Stimulated activated CD8-positive, alpha-beta memory T cell treated with anti-CD3 and anti-CD28 coated beads, Interleukin-7, amount 100 ng/mL, for 24 hours (primary cell): ENCODE results near the gene GMNN.
"Not testable (repeated sequence)": the region's sequence is repeated elsewhere in the genome, so short reads cannot be mapped to it uniquely, and the experiment has no call there.

Experiments
- DNase-seq: peaks from one replicate; pipeline ENCODE4 v3.0.0-alpha.2; 2020; ENCODE audit warnings: low read depth

The GMNN gene

DNA sequence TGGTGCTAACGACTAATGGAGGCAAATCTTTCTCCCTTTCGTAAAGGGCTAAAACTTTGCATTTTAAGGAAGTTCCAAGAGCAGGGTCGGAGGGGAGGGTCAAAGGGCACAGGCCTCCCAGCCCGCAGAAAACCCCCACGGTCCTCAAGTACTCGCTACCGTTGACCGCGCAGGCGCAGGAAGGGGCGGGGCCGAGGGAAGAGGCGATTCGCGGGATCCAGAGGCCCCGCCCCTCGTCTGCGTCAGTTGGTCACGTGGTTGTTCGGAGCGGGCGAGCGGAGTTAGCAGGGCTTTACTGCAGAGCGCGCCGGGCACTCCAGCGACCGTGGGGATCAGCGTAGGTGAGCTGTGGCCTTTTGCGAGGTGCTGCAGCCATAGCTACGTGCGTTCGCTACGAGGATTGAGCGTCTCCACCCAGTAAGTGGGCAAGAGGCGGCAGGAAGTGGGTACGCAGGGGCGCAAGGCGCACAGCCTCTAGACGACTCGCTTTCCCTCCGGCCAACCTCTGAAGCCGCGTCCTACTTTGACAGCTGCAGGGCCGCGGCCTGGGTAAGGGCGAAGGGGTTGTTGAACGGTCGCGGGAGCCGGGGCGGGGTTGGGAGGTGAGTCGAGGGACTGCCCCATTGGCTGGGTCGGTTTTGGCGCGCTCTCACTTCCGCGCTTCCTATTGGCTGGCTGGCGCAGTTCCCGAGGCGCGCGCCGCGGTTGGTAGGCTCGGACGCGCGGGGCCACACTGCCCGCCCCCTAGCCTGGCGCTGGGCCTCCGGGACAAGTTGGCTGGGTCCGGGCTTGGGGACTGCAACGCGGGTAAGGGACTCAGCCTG is at the start of gene GMNN:
Gene GMNN, plus strand, starts transcription at position 242 of the 824 bp plus-strand sequence. CDS start 2,310 bp downstream, outside the sequence.
- peak; percentile 98 for DNase-seq

DNA sequence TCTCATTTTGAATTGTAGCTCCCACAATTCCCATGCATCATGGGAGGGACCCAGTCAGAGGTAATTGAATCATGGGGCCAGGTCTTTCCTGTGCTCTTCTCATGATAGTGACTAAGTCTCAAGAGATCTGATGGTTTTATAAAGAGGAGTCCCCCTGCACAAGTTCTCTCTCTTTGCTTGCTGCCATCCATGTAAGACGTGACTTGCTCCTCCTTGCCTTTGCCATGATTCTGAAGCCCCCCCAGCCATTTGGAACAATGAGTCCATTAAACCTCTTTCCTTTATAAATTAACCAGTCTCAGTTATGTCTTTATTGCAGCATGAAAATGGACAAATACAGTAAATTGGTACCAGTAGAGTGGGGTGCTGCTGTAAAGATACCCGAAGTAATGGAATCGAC is 44.1 kb upstream of the GMNN start:
- not testable (repeated sequence) for DNase-seq

DNA sequence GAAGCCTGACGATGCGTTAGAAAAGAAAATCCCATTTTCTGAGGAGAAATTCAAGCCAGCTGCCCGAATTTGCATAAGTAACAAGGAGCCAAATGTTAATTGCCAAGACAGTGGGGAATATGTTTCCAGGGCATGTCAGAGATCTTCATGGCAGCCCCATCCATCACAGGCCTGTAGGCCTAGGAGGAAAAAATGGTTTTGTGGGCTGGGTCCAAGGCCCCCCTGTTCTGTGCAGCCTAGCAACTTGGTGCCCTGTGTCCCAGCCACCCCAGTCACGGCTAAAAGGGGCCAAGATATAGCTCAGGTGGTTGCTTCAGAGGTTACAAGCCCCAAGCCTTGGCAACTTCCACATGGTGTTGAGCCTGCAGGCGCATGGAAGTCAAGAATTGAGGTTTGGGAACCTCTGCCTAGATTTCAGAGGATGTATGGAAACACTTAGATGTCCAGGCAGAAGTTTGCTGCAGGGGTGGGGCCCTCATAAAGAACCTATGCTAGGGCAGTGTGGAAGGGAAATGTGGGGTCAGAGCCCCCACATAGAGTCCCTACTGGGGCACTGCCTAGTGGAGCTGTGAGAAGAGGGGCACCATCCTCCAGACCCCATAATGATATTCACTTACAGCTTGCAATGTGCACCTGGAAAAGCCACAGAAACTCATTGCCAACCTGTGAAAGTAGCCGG is 43.1 kb upstream of the GMNN start:
- DNase-seq, result not testable (repeated sequence)

DNA sequence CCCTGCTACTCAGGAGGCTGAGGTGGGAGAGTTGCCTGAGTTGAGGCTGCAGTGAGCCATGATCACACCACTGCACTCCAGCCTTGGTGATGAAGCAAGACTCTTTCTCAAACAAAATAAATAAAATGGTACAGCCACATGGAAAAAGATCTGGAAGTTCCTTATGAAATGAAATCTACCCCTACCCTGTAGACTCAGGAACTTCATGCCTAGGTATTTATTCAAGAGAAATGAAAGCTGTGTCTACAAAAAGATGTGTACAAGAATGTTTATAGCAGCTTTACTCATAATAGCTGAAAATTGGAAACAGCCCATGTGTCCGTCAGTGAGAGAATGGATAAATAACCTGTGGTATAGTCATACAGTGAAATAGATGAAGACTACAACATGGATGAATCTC is 40.6 kb upstream of the GMNN start:
- DNase-seq, result no peak

DNA sequence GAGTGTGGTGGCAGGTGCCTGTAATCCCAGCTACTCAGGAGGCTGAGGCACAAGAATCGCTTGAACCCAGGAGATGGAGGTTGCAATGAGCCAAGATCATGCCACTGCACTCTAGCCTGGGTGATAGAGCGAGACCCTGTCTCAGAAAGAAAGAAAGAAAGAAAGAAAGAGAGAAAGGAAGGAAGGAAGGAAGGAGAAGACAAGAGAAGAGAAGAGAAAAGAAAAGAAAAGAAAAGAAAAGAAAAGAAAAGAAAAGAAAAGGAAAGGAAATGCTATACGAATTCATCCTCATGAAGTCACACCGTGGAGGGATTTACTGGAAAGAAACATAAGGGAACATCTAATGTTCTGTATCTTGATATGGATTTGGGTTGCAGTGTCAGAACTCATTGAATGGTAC is 40.0 kb upstream of the GMNN start:
- not testable (repeated sequence) for DNase-seq

DNA sequence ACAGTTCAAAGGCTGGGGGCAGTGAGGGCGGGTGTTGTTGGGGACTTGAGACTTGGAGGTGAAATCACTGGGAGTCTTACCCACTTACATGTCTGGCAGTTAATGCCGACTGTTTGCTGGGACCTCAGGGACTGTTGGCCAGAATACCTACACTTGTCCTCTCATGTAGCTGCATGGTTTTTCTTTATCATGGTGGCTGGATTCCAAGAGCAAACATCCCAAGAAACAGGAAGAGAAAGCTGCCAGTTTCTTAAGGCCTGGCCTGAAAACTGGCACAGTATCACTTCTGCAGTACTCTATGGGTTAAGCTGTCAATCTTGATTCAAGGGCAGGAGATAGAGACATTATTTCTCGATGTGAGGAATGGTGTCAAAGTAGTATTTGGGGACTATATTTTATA is 36.0 kb upstream of the GMNN start:
- DNase-seq, result no peak

DNA sequence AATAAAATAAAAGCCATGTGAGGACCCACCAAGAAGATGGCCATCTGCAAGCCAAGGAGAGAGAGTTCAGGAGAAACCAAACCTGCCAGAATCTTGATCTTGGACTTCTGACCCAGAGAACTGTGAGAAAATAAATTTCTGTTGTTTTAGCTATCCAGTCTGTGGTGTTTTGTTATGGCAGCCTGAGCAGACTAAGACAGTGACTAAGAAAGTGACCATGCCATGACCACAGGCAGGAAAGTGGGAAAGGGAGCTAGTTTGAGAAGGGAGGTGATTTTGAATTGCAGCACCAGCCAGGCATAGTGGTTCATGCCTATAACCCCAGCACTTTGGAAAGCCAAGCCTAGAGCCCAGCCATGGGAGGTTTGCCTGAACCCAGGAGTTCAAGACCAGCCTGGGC is 33.9 kb upstream of the GMNN start:
- no peak for DNase-seq

DNA sequence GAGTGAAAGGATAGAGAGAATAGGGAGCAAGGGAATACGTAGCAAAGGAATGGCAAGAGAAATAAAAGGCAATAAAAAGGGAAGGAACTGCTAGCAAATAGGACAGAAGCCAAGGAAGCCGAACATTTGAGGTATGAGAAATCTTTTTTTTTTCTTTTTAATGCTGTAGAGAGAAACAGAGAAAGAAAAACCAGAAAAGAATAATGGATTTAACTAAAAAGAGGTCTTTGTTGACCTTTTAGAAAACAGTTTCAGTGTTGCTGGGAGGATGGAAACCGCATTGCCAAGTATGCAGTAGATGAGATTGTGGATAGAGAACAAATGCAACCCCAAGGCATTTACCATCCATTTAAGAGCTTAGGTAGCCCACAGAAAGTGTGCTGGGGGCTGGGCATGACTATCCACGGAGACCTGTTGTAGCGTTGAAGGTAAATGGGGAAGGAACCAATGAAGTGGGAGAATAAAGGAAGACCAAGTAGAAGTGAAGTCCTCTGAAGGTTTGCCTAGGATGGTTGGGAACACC is 32.5 kb upstream of the GMNN start:
- DNase-seq, result no peak

DNA sequence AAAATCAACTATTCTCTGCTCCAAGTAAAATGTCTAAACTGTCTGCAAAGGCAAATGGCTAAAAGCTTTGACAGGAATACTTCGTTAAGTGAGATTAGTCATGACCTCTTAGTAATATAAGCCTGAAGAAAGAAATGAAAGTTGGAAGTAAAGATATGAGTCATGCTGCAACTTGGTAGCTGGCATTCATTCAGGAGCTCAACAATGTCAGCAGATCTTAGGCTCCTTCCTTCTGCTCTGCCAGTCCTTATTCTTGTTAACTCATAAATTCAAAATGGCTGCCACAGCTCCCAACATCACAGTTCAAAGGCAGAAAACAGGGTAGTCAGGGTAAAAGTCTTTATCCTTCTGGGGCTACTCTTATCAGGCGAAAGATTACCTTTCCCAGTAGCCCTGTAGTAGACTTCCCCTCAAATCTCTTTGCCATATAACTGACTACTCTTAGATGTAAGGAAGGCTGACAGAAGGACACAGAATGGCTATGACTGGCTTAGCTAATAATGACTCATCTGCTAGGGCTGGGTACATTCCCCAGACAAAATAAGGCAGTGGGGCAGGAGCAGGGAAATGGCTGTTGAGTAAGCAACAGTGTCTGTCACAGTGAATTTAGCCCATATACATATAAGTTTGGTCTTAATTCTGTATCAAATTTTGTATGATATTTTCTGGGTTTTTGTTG is 31.3 kb upstream of the GMNN start:
- DNase-seq, result no peak

DNA sequence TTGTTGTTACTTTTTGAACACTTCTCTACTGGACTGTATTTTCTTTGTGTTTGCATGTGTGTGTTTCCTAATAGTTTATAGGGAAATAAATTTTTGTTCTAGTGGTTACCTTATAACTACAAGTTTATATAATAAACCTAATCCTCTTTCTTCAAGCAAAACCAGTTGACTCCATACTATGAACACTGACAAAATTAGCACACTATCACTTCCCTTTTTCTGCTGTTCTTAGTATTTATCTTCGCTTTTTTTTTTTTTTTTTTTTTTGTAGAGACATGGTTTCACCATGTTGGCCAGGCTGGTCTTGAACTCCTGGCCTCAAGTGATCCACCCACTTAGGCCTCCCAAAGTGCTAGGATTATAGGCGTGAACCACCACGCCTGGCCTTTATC is 30.8 kb upstream of the GMNN start:
- no peak for DNase-seq

DNA sequence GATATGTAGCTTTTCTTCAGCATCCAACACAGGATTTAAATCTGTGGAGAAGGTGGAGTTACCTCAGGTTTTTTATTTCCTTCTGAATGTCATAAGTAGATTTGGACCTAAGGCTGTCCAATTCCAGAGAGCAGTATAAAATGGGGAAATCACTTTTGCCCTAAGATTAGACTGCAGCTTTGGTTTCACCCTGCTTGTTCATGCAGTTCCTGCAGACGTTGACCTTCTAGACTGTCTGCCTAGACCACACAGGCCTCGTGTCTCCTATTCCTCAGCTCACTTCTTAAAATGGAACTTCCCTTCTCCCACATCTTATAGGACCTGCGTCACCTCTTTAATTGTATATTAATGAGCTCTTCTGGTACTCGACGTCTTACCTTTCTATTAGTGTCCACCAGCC is 29.8 kb upstream of the GMNN start:
- DNase-seq, result no peak

DNA sequence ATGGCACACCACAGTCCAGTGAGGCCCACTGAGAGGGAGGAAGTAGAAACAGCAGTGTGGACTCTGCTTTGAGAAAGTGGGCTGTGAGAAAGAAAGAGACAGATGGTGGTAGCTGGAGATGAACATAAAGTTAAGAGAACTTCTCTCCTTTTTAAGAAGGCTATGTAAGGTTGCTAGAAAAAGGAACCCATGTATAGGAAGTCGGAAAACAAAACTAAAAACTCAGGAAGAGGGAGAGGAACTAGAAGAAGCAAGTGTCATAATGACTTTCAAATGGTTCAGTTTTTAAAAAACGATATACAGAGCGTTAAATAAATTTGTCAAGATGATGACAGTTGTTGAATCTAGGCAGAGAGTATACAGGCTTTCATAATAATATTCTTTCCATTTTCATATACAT is 25.4 kb upstream of the GMNN start:
- no peak for DNase-seq

DNA sequence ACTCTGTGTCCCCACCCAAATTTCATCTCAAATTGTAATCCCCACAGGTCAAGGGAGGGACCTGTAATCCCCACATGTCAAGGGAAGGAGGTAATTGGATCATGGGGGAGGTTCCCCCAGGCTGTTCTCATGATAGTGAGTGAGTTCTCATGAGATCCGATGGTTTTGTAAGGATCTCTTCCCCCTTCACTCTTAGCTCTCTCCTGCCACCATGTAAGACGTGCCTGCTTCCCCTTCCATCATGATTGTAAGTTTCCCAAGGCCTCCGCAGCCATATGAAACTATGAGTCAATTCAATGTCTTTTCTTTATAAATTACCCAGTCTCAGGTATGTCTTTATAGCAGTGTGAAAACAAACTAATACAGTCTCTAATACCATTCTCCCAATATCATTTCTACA is 23.9 kb upstream of the GMNN start:
- not testable (repeated sequence) for DNase-seq

DNA sequence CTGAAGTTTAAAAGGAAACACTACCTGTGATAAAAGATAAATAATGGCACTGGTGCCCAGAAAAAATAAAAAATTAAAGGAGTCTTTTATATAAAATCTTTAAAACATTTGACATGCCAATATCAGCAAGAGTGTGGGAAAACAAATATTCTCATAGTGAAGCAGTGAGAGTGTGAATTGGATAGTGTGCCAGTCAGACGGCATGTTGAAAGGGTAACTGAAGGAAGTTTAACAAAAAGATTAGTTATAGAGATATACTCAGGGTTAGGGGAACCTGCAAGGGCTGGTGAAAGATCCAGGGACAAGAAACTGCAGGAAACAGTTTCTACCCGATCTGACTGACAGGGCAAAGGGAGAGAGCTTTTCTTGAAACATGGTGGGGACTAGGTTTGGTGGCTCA is 22.2 kb upstream of the GMNN start:
- DNase-seq, result no peak

DNA sequence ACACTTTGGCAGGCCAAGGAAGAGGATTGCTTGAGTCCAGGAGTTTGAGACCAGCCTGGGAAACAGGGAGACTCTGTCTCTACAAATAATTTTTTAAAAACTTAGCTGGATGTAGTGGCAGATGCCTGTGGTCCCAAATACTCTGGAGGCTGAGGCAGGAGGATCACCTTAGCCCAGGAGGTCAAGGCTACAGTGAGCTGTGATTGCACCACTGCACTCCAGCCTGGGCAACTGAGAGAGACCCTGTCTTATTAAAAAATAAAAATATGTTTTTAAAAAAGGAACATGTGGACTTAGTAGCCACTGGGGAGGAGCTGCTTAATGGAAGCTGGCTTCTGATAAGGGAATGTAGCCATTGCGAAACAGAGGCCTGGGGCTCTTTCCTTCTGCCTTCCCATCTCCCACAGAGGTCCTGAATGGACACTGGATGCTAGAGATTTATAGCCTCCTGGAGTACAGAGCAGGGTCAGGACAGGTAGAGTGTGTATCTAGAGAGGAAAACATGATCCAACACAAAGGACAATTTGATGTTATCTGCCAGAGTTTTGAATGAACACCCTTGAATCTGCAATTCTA is 21.7 kb upstream of the GMNN start:
- no peak for DNase-seq

DNA sequence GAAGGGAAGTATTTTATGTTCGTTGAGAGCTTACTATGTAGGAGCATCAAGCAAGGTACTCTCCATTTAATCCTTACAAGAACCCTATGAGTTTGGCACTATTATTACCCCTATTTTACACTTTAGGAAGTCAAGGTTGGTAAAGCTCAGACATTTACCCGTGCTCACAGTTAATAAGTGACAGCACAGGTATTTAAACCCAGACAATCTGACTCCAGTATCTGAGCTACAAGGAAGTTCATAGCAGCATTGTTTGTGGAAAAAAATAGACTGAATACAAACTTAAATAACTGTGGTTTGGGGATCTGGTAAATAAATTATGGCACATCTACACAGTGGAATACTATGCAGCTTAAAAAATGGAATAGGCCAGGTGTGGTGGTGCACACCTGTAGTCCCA is 21.2 kb upstream of the GMNN start:
- no peak for DNase-seq

DNA sequence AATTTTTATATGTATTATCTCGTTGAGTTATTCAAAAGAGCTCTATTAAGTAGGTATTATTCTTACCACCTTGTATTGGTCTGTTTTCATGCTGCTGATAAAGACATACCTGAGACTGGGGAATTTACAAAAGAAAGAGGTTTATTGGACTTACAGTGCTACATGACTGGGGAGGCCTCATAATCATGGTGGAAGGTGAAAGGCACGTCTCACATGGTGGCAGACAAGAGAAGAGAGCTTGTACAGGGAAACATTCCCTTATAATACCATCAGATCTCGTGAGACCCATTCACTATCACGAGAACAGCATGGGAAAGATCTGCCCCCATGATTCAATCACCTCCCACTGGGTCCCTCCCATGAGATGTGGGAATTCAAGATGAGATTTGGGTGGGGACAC is 20.4 kb upstream of the GMNN start:
- DNase-seq, result not testable (repeated sequence)

DNA sequence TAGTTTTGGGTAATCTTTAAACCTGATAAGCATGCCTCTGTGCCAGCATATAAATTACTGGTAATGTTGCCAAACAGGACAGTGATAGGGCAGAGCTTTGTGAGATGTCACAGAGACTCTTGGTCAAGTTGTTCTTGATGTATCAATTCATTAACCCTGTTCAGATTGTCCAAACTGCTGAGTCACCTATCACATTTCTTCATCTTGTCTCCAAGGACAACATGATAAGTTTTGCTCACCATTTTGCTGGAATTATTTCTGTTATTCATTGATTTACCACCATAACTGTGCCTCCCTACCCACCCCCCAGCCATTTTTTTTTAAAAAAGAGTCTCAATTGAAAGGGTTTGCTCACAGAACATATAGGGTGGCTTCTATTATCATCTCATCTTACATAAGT is 19.5 kb upstream of the GMNN start:
- no peak for DNase-seq

DNA sequence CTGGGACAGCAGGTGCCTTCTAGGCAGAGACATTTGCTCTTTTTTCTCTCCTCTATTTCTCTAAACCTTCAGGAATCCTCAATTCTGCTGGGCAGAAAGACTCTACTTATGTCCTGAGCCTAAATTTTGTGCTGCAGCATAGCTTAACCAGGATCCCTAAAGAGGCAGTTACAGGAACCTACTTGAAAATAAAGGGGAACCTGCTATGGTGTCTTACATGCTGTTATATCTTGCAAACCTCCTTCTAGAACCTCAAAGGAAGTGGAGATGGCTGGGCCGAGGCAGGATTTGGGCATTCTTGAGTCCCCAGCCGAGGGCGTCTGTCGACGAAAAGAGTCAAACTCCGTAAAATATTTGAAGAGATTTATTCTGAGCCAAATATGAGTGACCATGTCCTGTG is 17.1 kb upstream of the GMNN start:
- no peak for DNase-seq

DNA sequence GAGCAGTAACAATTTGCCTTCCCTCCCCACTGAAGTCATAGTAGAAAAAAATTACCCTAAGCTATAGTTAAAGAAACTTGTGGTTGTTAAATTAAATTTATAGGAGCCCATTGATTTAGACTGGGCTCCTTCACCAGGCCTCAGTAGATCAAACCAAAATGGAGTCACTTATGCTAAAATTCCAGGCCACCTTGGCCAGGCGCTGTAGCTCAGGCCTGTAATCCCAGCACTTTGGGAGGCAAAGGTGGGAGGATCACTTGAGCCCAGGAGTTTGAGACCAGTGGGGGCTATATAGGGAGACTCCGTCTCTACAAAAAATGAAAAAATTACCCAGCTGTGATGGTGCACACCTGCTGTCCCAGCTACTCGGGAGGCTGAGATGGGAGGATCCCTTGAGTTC is 15.0 kb upstream of the GMNN start:
- DNase-seq, result no peak

DNA sequence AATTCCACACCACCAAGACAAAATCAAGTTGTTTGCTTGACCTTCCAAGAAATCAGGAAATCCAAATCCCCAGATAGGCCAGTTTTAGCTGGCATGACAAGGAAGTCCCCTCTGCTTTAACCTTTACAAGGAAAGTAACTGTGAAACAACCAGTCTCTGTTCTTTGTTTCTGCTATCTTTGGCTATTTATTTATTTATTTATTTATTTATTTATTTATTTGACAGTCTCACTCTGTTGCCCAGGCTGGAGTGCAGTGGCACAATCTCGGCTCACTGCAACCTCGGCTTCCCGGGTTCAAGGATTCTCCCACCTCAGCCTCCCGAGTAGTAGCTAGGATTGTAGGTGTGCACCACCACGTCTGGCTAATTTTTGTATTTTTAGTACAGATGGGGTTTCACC is 14.5 kb upstream of the GMNN start:
- DNase-seq, result no peak

DNA sequence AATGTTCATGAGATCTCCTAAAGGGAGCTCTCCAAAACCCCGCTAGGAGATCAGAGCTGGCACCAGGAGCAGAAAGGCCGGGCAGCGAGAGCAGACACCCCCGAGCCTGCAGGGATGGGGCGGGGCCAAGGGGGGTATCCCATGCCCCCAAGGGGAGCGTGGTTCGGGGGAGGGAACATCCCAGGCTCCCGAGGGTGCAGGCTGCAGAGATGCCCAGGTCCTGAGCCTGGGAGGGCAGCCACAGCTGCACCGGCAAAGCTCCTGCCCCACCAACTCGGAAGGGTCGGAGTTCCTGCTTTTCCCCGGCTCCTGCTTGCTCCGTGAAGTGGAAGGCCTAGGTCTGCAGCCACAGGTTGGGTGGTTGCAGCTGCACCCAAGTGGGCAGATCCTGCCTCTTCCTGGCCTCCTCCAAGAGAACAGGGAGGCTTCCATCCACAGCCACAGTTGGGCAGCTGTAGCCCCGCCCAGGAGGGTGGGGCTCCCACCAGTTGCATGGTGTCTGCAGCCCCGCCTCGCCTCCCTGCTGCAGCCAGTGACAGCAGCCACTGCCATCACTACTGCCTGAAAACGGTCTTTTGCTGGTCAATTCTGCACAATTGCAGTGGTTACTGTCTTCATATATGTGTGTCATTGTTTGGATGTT is 13.4 kb upstream of the GMNN start:
- no peak for DNase-seq
